H9 (cell line): ENCODE results near the gene PKDCC. TPM values are rescaled to one million over a fixed set of nuclear protein-coding genes. Genes with fewer than 3 reads are reported as not detected.

Experiments
- DNase-seq: peaks from one replicate; pipeline ENCODE4 v3.0.0-alpha.2; 2017
- H2AFZ ChIP-seq: one replicate; pipeline ENCODE4 v1.6.1; 2013; ENCODE audit warnings: mild to moderate bottlenecking, low read length, control low read depth, moderate library complexity
- H2AK5ac ChIP-seq: 2 replicates; pipeline ENCODE4 v1.6.1; 2013; ENCODE audit warnings: low read length, control low read depth, mixed read lengths; ENCODE audit not compliant: insufficient read length
- H2BK120ac ChIP-seq: one replicate; pipeline ENCODE4 v1.6.1; 2013; ENCODE audit warnings: low read depth, mild to moderate bottlenecking, low read length, control low read depth, inconsistent platforms; ENCODE audit not compliant: poor library complexity, severe bottlenecking
- H2BK12ac ChIP-seq: 2 replicates; pipeline ENCODE4 v1.6.1; 2013; ENCODE audit warnings: low read length, control low read depth, mixed read lengths, low read depth; ENCODE audit not compliant: insufficient read length
- H2BK15ac ChIP-seq: 2 replicates; pipeline ENCODE4 v1.6.1; 2013; ENCODE audit warnings: low read depth, low read length, control low read depth
- H2BK20ac ChIP-seq: one replicate; pipeline ENCODE4 v1.6.1; 2013; ENCODE audit warnings: low read depth, mild to moderate bottlenecking, low read length, control low read depth, inconsistent platforms; ENCODE audit not compliant: poor library complexity, severe bottlenecking
- H2BK5ac ChIP-seq: 2 replicates; pipeline ENCODE4 v1.6.1; 2013; ENCODE audit warnings: low read length, control low read depth, mixed read lengths; ENCODE audit not compliant: insufficient read length
- H3K14ac ChIP-seq: 2 replicates; pipeline ENCODE4 v1.6.1; 2013; ENCODE audit warnings: low read length, control low read depth; ENCODE audit not compliant: insufficient read depth
- H3K18ac ChIP-seq: 2 replicates; pipeline ENCODE4 v1.6.1; 2013; ENCODE audit warnings: low read depth, mild to moderate bottlenecking, mixed read lengths, low read length, control low read depth; ENCODE audit not compliant: insufficient read length
- H3K23ac ChIP-seq: 2 replicates; pipeline ENCODE4 v1.6.1; 2013; ENCODE audit warnings: low read length, control low read depth, mixed read lengths, low read depth; ENCODE audit not compliant: insufficient read length
- H3K23me2 ChIP-seq: 2 replicates; pipeline ENCODE4 v1.6.1; 2013; ENCODE audit warnings: low read depth, mild to moderate bottlenecking, mixed read lengths, low read length, control low read depth; ENCODE audit not compliant: insufficient read length, poor library complexity, severe bottlenecking
- H3K27ac ChIP-seq: 2 replicates; pipeline ENCODE4 v1.5.1; 2013; ENCODE audit warnings: low read length, control low read depth, mixed read lengths, low read depth; ENCODE audit not compliant: insufficient read length
- H3K27me3 ChIP-seq: 2 replicates; pipeline ENCODE4 v1.6.1; 2013; ENCODE audit warnings: low read length, control low read depth, inconsistent platforms; ENCODE audit not compliant: insufficient read depth
- H3K4ac ChIP-seq: 2 replicates; pipeline ENCODE4 v1.6.1; 2013; ENCODE audit warnings: low read depth, mild to moderate bottlenecking, control low read depth, inconsistent platforms, low read length, moderate library complexity
- H3K4me1 ChIP-seq: 2 replicates; pipeline ENCODE4 v1.6.1; 2013; ENCODE audit warnings: low read length, control low read depth, inconsistent platforms; ENCODE audit not compliant: insufficient read depth
- H3K4me2 ChIP-seq: 2 replicates; pipeline ENCODE4 v1.6.1; 2013; ENCODE audit warnings: low read length, control low read depth, mixed read lengths; ENCODE audit not compliant: insufficient read length, insufficient read depth
- H3K56ac ChIP-seq: 2 replicates; pipeline ENCODE4 v1.6.1; 2013; ENCODE audit warnings: low read depth, mild to moderate bottlenecking, mixed read lengths, low read length, control low read depth; ENCODE audit not compliant: insufficient read length
- H3K79me1 ChIP-seq: 2 replicates; pipeline ENCODE4 v1.6.1; 2013; ENCODE audit warnings: low read depth, mild to moderate bottlenecking, moderate library complexity, low read length, control low read depth, inconsistent platforms; ENCODE audit not compliant: insufficient read depth, poor library complexity, severe bottlenecking
- H3K79me2 ChIP-seq: 2 replicates; pipeline ENCODE4 v1.6.1; 2013; ENCODE audit warnings: low read length, control low read depth, inconsistent platforms; ENCODE audit not compliant: insufficient read depth
- H3K9ac ChIP-seq: 2 replicates; pipeline ENCODE4 v1.6.1; 2013; ENCODE audit warnings: low read length, control low read depth, mixed read lengths; ENCODE audit not compliant: insufficient read length; ENCODE audit errors: extremely low read depth
- H3K9me3 ChIP-seq: one replicate; pipeline ENCODE4 v1.6.1; 2013; ENCODE audit warnings: low read depth, low read length, inconsistent platforms; ENCODE audit not compliant: control insufficient read depth
- H3T11ph ChIP-seq: one replicate; pipeline ENCODE4 v1.6.1; 2013; ENCODE audit warnings: mild to moderate bottlenecking, low read length, control low read depth, inconsistent platforms
- H4K20me1 ChIP-seq: one replicate; pipeline ENCODE4 v1.6.1; 2013; ENCODE audit not compliant: control insufficient read depth, insufficient read length, insufficient read depth
- H4K5ac ChIP-seq: 2 replicates; pipeline ENCODE4 v1.6.1; 2013; ENCODE audit warnings: low read depth, mild to moderate bottlenecking, mixed read lengths, low read length, control low read depth; ENCODE audit not compliant: insufficient read length
- H4K8ac ChIP-seq: replicated peaks from 2 replicates; pipeline ENCODE4 v1.6.1; 2013; ENCODE audit warnings: low read length, control low read depth, mixed read lengths, low read depth; ENCODE audit not compliant: insufficient read length
- H4K91ac ChIP-seq: 2 replicates; pipeline ENCODE4 v1.6.1; 2013; ENCODE audit warnings: low read depth, mild to moderate bottlenecking, moderate library complexity, mixed read lengths, low read length, control low read depth; ENCODE audit not compliant: insufficient read length
- H3K27ac Mint-ChIP-seq, 3 experiments: 2 replicates in 2 of 3; 3 replicates in 1 of 3; pipeline ENCODE4 v1.8.0; 2020 to 2021; ENCODE audit warnings: mixed read lengths in 3 of 3, mild to moderate bottlenecking in 1 of 3, moderate library complexity in 1 of 3
- H3K27me3 Mint-ChIP-seq: 2 replicates; pipeline ENCODE4 v1.8.0; 2021; ENCODE audit warnings: low read depth, mild to moderate bottlenecking, moderate library complexity, mixed read lengths
- H3K36me3 Mint-ChIP-seq, 3 experiments: 2 replicates in 2 of 3; 3 replicates in 1 of 3; pipeline ENCODE4 v1.8.0; 2020 to 2021; ENCODE audit warnings: low read depth in 3 of 3, mixed read lengths in 3 of 3; ENCODE audit not compliant: insufficient read depth in 1 of 3
- H3K4me1 Mint-ChIP-seq, 2 experiments: 2 replicates each; pipeline ENCODE4 v1.8.0; 2020; ENCODE audit warnings: mixed read lengths in 2 of 2
- H3K4me3 Mint-ChIP-seq, 2 experiments: 2 replicates in 1 of 2; 3 replicates in 1 of 2; pipeline ENCODE4 v1.8.0; 2020 to 2021; ENCODE audit warnings: mild to moderate bottlenecking in 2 of 2, mixed read lengths in 2 of 2, moderate library complexity in 1 of 2
- H3K9me3 Mint-ChIP-seq, 2 experiments: 2 replicates in 1 of 2; 3 replicates in 1 of 2; pipeline ENCODE4 v1.8.0; 2020; ENCODE audit warnings: mild to moderate bottlenecking in 2 of 2, mixed read lengths in 2 of 2, moderate library complexity in 1 of 2
- WGBS: extraction: QIAGEN DNeasy Blood & Tissue Kit; methylation state at CpG from one replicate; pipeline ENCODE4 v1.1.7; 2013; ENCODE audit warnings: missing lambda C conversion rate, low lambda C conversion rate, mixed read lengths; ENCODE audit not compliant: insufficient read length; ENCODE audit errors: extremely low coverage; 5-methylcytosine and 5-hydroxymethylcytosine counted together
- total RNA-seq: library from RNA; stranded (reverse); gene quantifications from 2 replicates; pipeline ENCODE4 v1.2.1, GENCODE V29; 2021
- TF ChIP-seq, protein P1 (sequence below): fragments of 200-600 bp; sonication (generic); conservative IDR thresholded peaks from 3 replicates; pipeline ENCODE4 v1.8.0; 2021; ENCODE audit warnings: antibody characterized with exemption, mild to moderate bottlenecking

PKDCC gene
- total RNA-seq, 1 experiment from 2014 or later, result 134 TPM

DNA sequence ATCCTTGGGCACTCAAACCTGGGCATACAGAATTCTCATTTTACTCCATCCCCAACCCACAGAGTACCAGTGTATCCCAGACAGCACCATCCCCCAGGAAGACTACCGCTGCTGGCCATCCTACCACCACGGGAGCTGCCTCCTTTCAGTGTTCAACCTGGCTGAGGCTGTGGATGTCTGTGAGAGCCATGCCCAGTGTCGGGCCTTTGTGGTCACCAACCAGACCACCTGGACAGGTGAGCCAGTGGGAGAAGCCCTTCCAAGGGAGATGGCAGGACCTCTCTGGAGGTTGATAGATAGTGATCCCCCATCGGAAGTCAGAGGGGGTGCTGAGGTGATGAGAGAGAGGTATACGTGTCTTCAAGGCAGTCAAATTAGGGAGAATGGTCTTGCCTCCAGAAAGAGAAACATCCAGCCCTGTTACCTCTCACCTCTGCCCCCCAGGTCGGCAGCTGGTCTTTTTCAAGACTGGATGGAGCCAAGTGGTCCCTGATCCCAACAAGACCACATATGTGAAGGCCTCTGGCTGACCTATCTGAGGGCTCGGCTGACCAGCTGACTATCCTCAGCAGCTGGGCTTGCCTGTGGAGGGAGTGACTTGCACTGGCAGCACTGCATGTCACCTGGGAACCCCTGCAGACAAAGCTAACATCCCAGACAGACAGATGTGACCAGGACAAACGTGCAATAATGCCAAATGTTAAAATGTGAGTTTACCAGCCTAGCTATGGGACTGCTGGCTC, 9.5 kb downstream of the PKDCC start:
- no peak overlapping the region for H3K14ac ChIP-seq
- no peaks in the 10 kb centered on the region for H3K9me3 ChIP-seq
- H3K23ac ChIP-seq, result no peak overlapping the region
- H2BK5ac ChIP-seq, result no peak overlapping the region
- no CpG with 5 or more reads among the region's 8 CpGs for WGBS
- peak overlapping the region; percentile 60 to 65 (median 61); a peak in 3 of 7 replicates for H3K27ac Mint-ChIP-seq
- no peak overlapping the region for H2AFZ ChIP-seq
- H3K23me2 ChIP-seq, result no peaks in the 10 kb centered on the region
- no peak overlapping the region for H3K4me3 Mint-ChIP-seq
- H2BK120ac ChIP-seq, result no peak overlapping the region
- H3K4ac ChIP-seq, result no peak overlapping the region
- H2BK20ac ChIP-seq, result no peak overlapping the region
- H3K9me3 Mint-ChIP-seq, result no peaks in the 10 kb centered on the region
- no peak overlapping the region for H3K9ac ChIP-seq
- no peak overlapping the region for H3K18ac ChIP-seq
- TF ChIP-seq, protein P1, sequence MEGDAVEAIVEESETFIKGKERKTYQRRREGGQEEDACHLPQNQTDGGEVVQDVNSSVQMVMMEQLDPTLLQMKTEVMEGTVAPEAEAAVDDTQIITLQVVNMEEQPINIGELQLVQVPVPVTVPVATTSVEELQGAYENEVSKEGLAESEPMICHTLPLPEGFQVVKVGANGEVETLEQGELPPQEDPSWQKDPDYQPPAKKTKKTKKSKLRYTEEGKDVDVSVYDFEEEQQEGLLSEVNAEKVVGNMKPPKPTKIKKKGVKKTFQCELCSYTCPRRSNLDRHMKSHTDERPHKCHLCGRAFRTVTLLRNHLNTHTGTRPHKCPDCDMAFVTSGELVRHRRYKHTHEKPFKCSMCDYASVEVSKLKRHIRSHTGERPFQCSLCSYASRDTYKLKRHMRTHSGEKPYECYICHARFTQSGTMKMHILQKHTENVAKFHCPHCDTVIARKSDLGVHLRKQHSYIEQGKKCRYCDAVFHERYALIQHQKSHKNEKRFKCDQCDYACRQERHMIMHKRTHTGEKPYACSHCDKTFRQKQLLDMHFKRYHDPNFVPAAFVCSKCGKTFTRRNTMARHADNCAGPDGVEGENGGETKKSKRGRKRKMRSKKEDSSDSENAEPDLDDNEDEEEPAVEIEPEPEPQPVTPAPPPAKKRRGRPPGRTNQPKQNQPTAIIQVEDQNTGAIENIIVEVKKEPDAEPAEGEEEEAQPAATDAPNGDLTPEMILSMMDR, result no peak
- no peak overlapping the region for H3K56ac ChIP-seq
- no peaks in the 10 kb centered on the region for H3K27me3 Mint-ChIP-seq
- H4K20me1 ChIP-seq, result no peaks in the 10 kb centered on the region
- H3K4me2 ChIP-seq, result no peak overlapping the region
- H4K8ac ChIP-seq, result no peak overlapping the region
- peaks cover 2% of the 10 kb centered on the region; the same call in 1 of the 2 replicates for H3K4me1 ChIP-seq
- H3K27ac ChIP-seq, result no peak overlapping the region
- no peak overlapping the region for H3T11ph ChIP-seq
- no peak overlapping the region for H4K5ac ChIP-seq
- DNase-seq, result no peak
- H4K91ac ChIP-seq, result no peak overlapping the region
- H2BK12ac ChIP-seq, result no peak overlapping the region
- no peaks in the 10 kb centered on the region for H3K79me2 ChIP-seq
- no peaks in the 10 kb centered on the region for H3K27me3 ChIP-seq
- peaks cover 41 to 53% of the 10 kb centered on the region in 2 experiments for H3K4me1 Mint-ChIP-seq
- H2AK5ac ChIP-seq, result no peak overlapping the region
- H2BK15ac ChIP-seq, result no peak overlapping the region
- H3K79me1 ChIP-seq, result no peaks in the 10 kb centered on the region
- H3K36me3 Mint-ChIP-seq, result peaks cover 29 to 71% (median 66%) of the 10 kb centered on the region in 3 experiments; a peak in 6 of 7 replicates
